ENCODE results near the gene XRRA1.
"Not testable (repeated sequence)": the region's sequence is repeated elsewhere in the genome, so short reads cannot be mapped to it uniquely, and the experiment has no call there.

XRRA1 gene

DNA sequence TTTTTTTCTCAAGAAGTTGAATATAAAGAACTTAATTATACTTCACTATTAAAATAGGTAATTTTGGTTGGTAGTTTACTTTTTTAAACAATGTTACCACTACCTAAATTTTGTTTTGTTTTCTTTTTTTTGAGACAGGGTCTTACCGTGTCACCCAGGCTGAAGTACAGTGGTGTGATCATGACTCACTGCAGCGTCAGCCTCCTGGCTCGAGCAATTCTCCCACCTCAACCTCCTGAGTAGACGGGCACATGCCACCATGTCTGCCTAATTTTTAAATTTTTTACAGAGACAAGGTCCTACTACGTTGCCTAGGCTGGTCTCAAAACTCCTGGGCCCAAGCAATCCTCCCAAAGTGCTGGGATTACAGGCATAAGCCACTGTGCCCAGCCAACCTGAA is 17.8 kb upstream of the XRRA1 start:
- in situ Hi-C loops (cut with MboI; ENCODE audit: low pct_unique_long_range_greater_than_20kb, low sequenced_read_pairs, unreplicated experiment) = no loop called here
- TF ChIP-seq, protein P1, sequence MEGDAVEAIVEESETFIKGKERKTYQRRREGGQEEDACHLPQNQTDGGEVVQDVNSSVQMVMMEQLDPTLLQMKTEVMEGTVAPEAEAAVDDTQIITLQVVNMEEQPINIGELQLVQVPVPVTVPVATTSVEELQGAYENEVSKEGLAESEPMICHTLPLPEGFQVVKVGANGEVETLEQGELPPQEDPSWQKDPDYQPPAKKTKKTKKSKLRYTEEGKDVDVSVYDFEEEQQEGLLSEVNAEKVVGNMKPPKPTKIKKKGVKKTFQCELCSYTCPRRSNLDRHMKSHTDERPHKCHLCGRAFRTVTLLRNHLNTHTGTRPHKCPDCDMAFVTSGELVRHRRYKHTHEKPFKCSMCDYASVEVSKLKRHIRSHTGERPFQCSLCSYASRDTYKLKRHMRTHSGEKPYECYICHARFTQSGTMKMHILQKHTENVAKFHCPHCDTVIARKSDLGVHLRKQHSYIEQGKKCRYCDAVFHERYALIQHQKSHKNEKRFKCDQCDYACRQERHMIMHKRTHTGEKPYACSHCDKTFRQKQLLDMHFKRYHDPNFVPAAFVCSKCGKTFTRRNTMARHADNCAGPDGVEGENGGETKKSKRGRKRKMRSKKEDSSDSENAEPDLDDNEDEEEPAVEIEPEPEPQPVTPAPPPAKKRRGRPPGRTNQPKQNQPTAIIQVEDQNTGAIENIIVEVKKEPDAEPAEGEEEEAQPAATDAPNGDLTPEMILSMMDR (IDR thresholded peaks at IDR 0.05; ENCODE audit: extremely low read depth, insufficient read depth, missing control alignments) = no peak
- no peak for DNase-seq (ENCODE audit: low spot score)

DNA sequence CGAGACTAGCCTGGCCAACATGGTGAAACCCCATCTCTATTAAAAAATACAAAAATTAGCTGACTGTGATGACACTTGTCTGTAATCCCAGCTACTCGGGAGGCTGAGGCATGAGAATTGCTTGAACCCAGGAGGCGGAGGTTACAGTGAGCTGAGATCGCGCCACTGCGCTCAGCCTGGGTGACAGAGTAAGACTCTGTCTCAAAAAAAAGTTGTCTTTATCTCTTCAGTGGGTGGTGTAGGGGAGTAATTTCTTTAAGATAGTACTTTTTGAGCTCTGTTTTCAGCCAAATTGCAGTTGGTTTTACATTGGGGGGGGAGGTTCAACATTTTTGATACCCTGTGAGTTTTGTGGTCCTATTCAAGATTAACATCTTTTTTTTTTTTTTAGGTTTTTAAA is 11.2 kb upstream of the XRRA1 start:
- in situ Hi-C loops (cut with MboI; ENCODE audit: low pct_unique_long_range_greater_than_20kb, low sequenced_read_pairs, unreplicated experiment); DNase-seq (ENCODE audit: low spot score): not testable (repeated sequence)

DNA sequence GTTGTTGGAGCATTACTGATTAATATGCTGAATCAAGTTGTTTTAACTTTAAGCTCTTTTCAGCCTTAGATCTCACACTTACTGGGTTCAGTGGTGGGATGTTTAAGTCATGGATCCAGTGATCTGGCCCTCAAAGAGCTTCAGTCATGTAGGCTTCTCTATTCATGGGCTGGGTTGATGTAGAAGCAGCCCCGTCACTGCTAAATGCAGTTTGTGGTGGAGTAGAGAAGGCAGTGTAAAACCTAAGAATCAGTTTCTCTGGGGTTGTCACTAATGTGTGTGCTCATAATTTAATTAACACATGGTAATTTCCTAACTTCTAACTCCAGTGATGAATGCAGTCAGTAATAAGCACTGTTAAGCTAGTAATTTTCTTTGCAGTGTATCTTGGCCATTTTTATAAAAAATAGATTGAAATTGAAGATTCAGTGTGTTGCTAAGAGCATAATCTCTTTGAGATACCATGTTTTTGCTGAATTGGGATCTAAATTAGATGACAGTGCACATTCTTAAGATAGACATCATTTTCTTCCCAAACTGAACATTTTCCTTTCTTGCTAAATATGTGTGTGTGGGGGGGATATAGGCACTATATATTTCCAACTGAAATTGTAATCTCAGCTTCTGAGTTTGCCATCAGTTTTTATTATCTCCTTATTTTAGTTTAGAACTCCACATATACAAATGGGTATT is 9.2 kb upstream of the XRRA1 start:
- in situ Hi-C loops (cut with MboI; ENCODE audit: low pct_unique_long_range_greater_than_20kb, low sequenced_read_pairs, unreplicated experiment) = no loop called here
- TF ChIP-seq, protein P1 (IDR thresholded peaks at IDR 0.05; ENCODE audit: extremely low read depth, insufficient read depth, missing control alignments) = no peak
- DNase-seq (ENCODE audit: low spot score) = no peak

DNA sequence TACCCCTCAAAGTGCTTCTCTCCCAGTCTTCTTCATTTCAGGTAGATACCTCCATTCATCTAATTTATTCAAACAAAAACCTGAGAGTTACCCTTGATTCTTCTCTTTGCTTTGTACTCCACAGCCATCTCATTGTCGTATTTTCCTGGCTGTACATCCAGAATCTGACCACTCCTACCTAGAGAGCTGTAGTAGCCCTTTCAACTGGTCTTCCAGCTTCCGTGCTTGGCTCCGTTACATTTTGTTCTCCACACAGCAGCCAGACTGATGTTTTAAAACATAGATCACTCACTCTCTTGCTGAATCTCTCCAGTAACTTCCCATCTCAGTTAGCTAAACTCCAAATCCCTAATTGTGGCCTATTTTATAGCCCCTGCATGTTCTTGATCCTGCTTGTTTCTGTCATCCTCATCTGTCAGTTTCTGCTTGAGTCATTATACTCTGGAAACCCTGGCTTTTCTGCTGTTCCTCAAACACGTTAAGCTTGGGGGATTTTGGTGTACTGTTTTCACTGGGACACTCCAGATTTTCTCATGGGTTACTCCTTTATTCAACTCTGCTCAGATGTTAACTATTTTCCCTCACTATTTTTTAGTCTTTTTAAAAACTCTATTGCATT is 7.6 kb upstream of the XRRA1 start:
- in situ Hi-C loops (cut with MboI; ENCODE audit: low pct_unique_long_range_greater_than_20kb, low sequenced_read_pairs, unreplicated experiment) = no loop called here
- DNase-seq (ENCODE audit: low spot score) = no peak
- TF ChIP-seq, protein P1 (IDR thresholded peaks at IDR 0.05; ENCODE audit: extremely low read depth, insufficient read depth, missing control alignments) = no peak

DNA sequence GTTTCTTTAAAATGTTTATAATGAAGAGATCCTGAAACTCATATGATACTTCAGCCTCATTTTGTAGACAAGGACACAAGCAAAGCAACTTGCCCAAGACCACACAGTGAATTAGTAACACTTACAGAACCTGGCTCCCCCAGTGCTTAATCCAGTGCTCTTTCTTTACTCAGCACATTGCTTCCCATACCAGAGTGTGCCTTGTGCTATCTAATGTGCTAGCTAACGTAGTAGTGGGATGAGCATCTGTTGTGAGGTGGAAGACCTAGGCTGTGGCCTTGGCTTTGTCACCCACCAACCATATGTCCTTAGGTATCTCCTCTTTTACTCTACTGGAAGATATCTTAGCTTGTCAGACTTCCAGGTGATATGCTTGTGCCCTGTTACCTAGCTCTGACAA is 5.3 kb upstream of the XRRA1 start:
- in situ Hi-C loops (cut with MboI; ENCODE audit: low pct_unique_long_range_greater_than_20kb, low sequenced_read_pairs, unreplicated experiment) = no loop called here
- DNase-seq (ENCODE audit: low spot score) = no peak
- TF ChIP-seq, protein P1 (IDR thresholded peaks at IDR 0.05; ENCODE audit: extremely low read depth, insufficient read depth, missing control alignments) = no peak

DNA sequence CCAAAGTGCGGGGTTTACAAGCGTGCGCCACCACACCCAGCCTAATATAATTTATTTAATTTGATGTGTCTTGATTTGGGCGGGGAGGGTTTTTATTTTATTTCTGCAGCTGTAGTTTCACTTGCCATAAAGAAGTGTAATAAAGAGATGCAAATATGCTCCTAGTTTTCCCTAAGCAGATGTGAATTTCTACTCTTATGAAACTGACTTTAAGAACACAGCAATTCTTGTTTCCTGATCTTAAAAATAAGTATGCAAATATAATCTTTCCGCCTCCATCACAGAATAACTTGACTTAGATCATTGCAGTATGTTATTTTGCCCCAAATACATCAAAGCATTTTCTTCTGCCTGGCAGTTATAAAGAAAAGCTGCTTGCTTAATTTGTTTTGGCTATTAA is 4.6 kb upstream of the XRRA1 start:
- TF ChIP-seq, protein P1 (IDR thresholded peaks at IDR 0.05; ENCODE audit: extremely low read depth, insufficient read depth, missing control alignments) = no peak
- in situ Hi-C loops (cut with MboI; ENCODE audit: low pct_unique_long_range_greater_than_20kb, low sequenced_read_pairs, unreplicated experiment) = no loop called here
- no peak for DNase-seq (ENCODE audit: low spot score)

DNA sequence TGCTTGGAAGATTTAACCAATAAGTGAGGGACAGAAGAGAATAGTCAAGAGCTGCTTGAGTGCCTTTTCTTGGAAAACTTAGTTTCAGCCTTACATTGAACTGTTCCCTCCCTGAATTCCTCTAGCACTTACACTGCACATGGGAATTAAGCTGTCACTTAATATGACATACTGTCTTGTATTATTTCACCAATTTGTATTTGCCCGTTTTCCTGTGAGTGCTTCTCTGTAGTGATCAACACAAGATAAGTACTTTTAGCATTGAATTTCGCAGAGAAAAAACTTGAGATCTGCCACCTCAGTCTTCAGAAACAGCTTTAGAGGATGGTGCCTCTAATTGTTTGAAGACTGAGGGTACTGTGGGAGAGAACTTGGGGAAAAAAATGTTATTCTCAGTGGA is 3.9 kb upstream of the XRRA1 start:
- in situ Hi-C loops (cut with MboI; ENCODE audit: low pct_unique_long_range_greater_than_20kb, low sequenced_read_pairs, unreplicated experiment) = no loop called here
- TF ChIP-seq, protein P1 (IDR thresholded peaks at IDR 0.05; ENCODE audit: extremely low read depth, insufficient read depth, missing control alignments) = no peak
- no peak for DNase-seq (ENCODE audit: low spot score)
